Activated CD8-positive, alpha-beta T cell treated with anti-CD3 and anti-CD28 coated beads for 36 hours (primary cell): ENCODE data around the gene MARF1. TPM values are rescaled to one million over a fixed set of nuclear protein-coding genes. Genes with fewer than 3 reads are reported as not detected.
"Not testable (repeated sequence)": the region's sequence is repeated elsewhere in the genome, so short reads cannot be mapped to it uniquely, and the experiment has no call there.

Experiments
- ATAC-seq: fragments of 200-7000 bp; cut with Tn5 transposase; one replicate; pipeline ENCODE4 v1.10.0; 2021; ENCODE audit warnings: mild to moderate bottlenecking, moderate library complexity
- CTCF ChIA-PET: fragments of 350-600 bp; sonication (Branson Sonifier 250); formaldehyde crosslinking; loops from one replicate; lab custom pipeline; 2021; ENCODE audit warnings: antibody characterized with exemption; lab: Charles Lee
- POLR2A ChIA-PET: fragments of 350-600 bp; sonication (Branson Sonifier 250); formaldehyde crosslinking; loops from one replicate; lab custom pipeline; 2021; ENCODE audit warnings: antibody characterized with exemption; lab: Charles Lee
- DNase-seq: peaks from one replicate; pipeline ENCODE4 v3.0.0-alpha.2; 2020
- H3K27ac Mint-ChIP-seq: one replicate; pipeline ENCODE4 v1.8.0; 2021; ENCODE audit warnings: mild to moderate bottlenecking, mixed read lengths
- H3K27me3 Mint-ChIP-seq: one replicate; pipeline ENCODE4 v1.8.0; 2021; ENCODE audit warnings: mixed read lengths
- H3K36me3 Mint-ChIP-seq: one replicate; pipeline ENCODE4 v1.8.0; 2021; ENCODE audit warnings: low read depth, mixed read lengths
- H3K4me1 Mint-ChIP-seq: one replicate; pipeline ENCODE4 v1.8.0; 2021; ENCODE audit warnings: low read depth, mixed read lengths
- H3K4me3 Mint-ChIP-seq: one replicate; pipeline ENCODE4 v1.8.0; 2021; ENCODE audit warnings: mild to moderate bottlenecking, moderate library complexity, mixed read lengths
- H3K9me3 Mint-ChIP-seq: one replicate; pipeline ENCODE4 v1.8.0; 2021; ENCODE audit warnings: mixed read lengths
- CTCF ChIP-seq: fragments of 200-600 bp; IDR thresholded peaks from one replicate; pipeline ENCODE4 v1.8.0; 2022; ENCODE audit warnings: antibody characterized with exemption, mild to moderate bottlenecking
- intact Hi-C: fragments of 100-400 bp; cut with micrococcal nuclease; formaldehyde crosslinking; loops from one replicate; pipeline ENCODE4 v1.10.0; 2022
- total RNA-seq, 2 experiments: library from RNA; stranded (reverse); gene quantifications; one replicate each; pipeline ENCODE4 v1.2.3, GENCODE V29; 2021

The MARF1 gene
- total RNA-seq, 2 experiments from 2014 or later = 55.7 to 56.0 TPM

- CTCF ChIA-PET = no interaction called here
- H3K9me3 Mint-ChIP-seq = peaks cover 29% of the 10 kb centered on the region
- DNase-seq (no peak), ATAC-seq (no peak)
- POLR2A ChIA-PET = interaction anchor here (0.7 to 1.6 kb wide), 4 partner anchors 12 to 153 kb away, joined by 3 read pairs; no protein-coding TSS in a partner anchor
- H3K4me3 Mint-ChIP-seq = peak overlapping the region; percentile 39
- H3K27me3 Mint-ChIP-seq = no peaks in the 10 kb centered on the region
- no peak for TF ChIP-seq CTCF
- peak overlapping the region; percentile 79 for H3K27ac Mint-ChIP-seq
- intact Hi-C loops = no loop called here
- peaks cover 53% of the 10 kb centered on the region for H3K36me3 Mint-ChIP-seq
- peaks cover 43% of the 10 kb centered on the region for H3K4me1 Mint-ChIP-seq
Measured at GRCh38 chr16:15573274-15573895, 69.6 kb downstream of the MARF1 start.

GRCh38 chr16:15572329-15573001, 70.5 kb downstream of the MARF1 start:
- peak overlapping the region; percentile 39 for H3K4me3 Mint-ChIP-seq
- peaks cover 43% of the 10 kb centered on the region for H3K4me1 Mint-ChIP-seq
- DNase-seq (peak; percentile 65), ATAC-seq (peak; percentile 85)
- H3K36me3 Mint-ChIP-seq = peaks cover 51% of the 10 kb centered on the region
- H3K9me3 Mint-ChIP-seq = peaks cover 29% of the 10 kb centered on the region
- intact Hi-C loops = no loop called here
- no peaks in the 10 kb centered on the region for H3K27me3 Mint-ChIP-seq
- H3K27ac Mint-ChIP-seq = peak overlapping the region; percentile 79
- no peak for TF ChIP-seq CTCF
- ChIA-PET POLR2A (interaction anchor here (0.7 to 1.6 kb wide), 7 partner anchors 9 to 154 kb away, joined by 3 read pairs; no protein-coding TSS in a partner anchor), CTCF (interaction anchor here (0.7 to 1.1 kb wide), 3 partner anchors 18 to 20 kb away, joined by 3 read pairs; no protein-coding TSS in a partner anchor)

- no peak for ATAC-seq
- ChIA-PET CTCF (interaction anchor here (0.6 kb wide), 1 partner anchor 8 kb away, joined by 3 read pairs; no protein-coding TSS in a partner anchor), POLR2A (interaction anchor here (0.6 to 1.2 kb wide), 3 partner anchors 10 to 32 kb away, joined by 3 to 4 read pairs (median 3); no protein-coding TSS in a partner anchor)
- TF ChIP-seq CTCF = no peak
- Mint-ChIP-seq H3K4me3 (no peak overlapping the region), H3K27ac (peak overlapping the region; percentile 79), H3K4me1 (peaks cover 43% of the 10 kb centered on the region), H3K36me3 (peaks cover 46% of the 10 kb centered on the region), H3K27me3 (no peaks in the 10 kb centered on the region), H3K9me3 (peaks cover 26% of the 10 kb centered on the region)
- no peak for DNase-seq
- intact Hi-C loops = no loop called here
Measured at GRCh38 chr16:15571557-15571956, 71.4 kb downstream of the MARF1 start.

- peaks cover 26% of the 10 kb centered on the region for H3K9me3 Mint-ChIP-seq
- POLR2A ChIA-PET, ATAC-seq, intact Hi-C loops, H3K4me3 Mint-ChIP-seq, H3K27me3 Mint-ChIP-seq, DNase-seq, CTCF ChIA-PET: not testable (repeated sequence)
- H3K36me3 Mint-ChIP-seq = peaks cover 46% of the 10 kb centered on the region
- H3K27ac Mint-ChIP-seq = peak overlapping the region; percentile 1
- H3K4me1 Mint-ChIP-seq = peaks cover 43% of the 10 kb centered on the region
Measured at GRCh38 chr16:15570666-15571065, 72.3 kb downstream of the MARF1 start.

- CTCF ChIA-PET = no interaction called here
- Mint-ChIP-seq H3K27me3 (no peaks in the 10 kb centered on the region), H3K4me3 (no peak overlapping the region)
Measured at GRCh38 chr16:15567823-15568222, 75.1 kb downstream of the MARF1 start.

More at GRCh38 chr16:15567823-15568222, 75.1 kb downstream of the MARF1 start:
- POLR2A ChIA-PET = interaction anchor here (0.6 kb wide), 1 partner anchor 77 kb away, joined by 3 read pairs; no protein-coding TSS in a partner anchor
- no peak for DNase-seq
- intact Hi-C loops = no loop called here
- Mint-ChIP-seq H3K9me3 (peaks cover 15% of the 10 kb centered on the region), H3K36me3 (peaks cover 30% of the 10 kb centered on the region), H3K27ac (no peak overlapping the region), H3K4me1 (peaks cover 30% of the 10 kb centered on the region)
- no peak for ATAC-seq
- no peak for TF ChIP-seq CTCF
